IMR-90 (cell line): ENCODE data around the gene SLC30A1. TPM values are rescaled to one million over a fixed set of nuclear protein-coding genes. Genes with fewer than 3 reads are reported as not detected.
A peak's percentile ranks its signal among the peaks of the same experiment; 100 is the strongest.

ENCODE experiments used
- ATAC-seq: fragments of 200-7000 bp; cut with Tn5 transposase; 2 replicates; pipeline ENCODE4 v1.9.1; 2020; ENCODE audit warnings: low read depth, mild to moderate bottlenecking, moderate library complexity
- BruUV-seq: library from RNA; stranded (reverse); fragments of 400-500 nt; replicated peaks from 2 replicates; lab custom pipeline; 2021; lab: Mats Ljungman, UMichigan
- CTCF ChIA-PET: fragments of 300-600 bp; formaldehyde crosslinking; extraction: SDS; loops from one replicate; lab custom pipeline; 2021; ENCODE audit warnings: antibody characterized with exemption; lab: Yijun Ruan, JAX
- POLR2A ChIA-PET: fragments of 300-600 bp; sonication (Branson Sonifier 250); formaldehyde crosslinking; loops from one replicate; lab custom pipeline; 2022; ENCODE audit warnings: antibody characterized with exemption; ENCODE audit not compliant: unreplicated experiment; lab: Charles Lee
- DNase-seq: peaks from one replicate; pipeline ENCODE4 v3.0.0; 2013
- H2AFZ ChIP-seq: replicated peaks from 2 replicates; pipeline ENCODE3; 2013; ENCODE audit warnings: low read length, mild to moderate bottlenecking; ENCODE audit not compliant: poor library complexity
- H2AK5ac ChIP-seq: 2 replicates; pipeline ENCODE4 v1.6.1; 2013; ENCODE audit warnings: low read depth, low read length, inconsistent platforms
- H2AK9ac ChIP-seq: replicated peaks from 2 replicates; pipeline ENCODE3; 2013; ENCODE audit warnings: mild to moderate bottlenecking, low read depth, low read length, moderate library complexity; ENCODE audit not compliant: poor library complexity
- H2BK120ac ChIP-seq: 2 replicates; pipeline ENCODE4 v1.6.1; 2013; ENCODE audit warnings: low read depth, low read length, inconsistent platforms
- H2BK15ac ChIP-seq: 3 replicates; pipeline ENCODE4 v1.6.1; 2013; ENCODE audit warnings: low read depth, low read length, inconsistent platforms
- H2BK20ac ChIP-seq: 2 replicates; pipeline ENCODE4 v1.6.1; 2013; ENCODE audit warnings: low read depth, mild to moderate bottlenecking, inconsistent platforms, low read length, moderate library complexity
- H2BK5ac ChIP-seq: 2 replicates; pipeline ENCODE4 v1.6.1; 2013; ENCODE audit warnings: mild to moderate bottlenecking, low read depth, low read length, inconsistent platforms; ENCODE audit not compliant: poor library complexity, severe bottlenecking
- H3K14ac ChIP-seq: replicated peaks from 2 replicates; pipeline ENCODE4 v1.6.1; 2013; ENCODE audit warnings: low read depth, low read length, inconsistent platforms
- H3K18ac ChIP-seq: 2 replicates; pipeline ENCODE4 v1.6.1; 2013; ENCODE audit warnings: low read depth, low read length, control low read depth
- H3K23ac ChIP-seq: 2 replicates; pipeline ENCODE4 v1.6.1; 2013; ENCODE audit warnings: low read depth, low read length, inconsistent platforms
- H3K27ac ChIP-seq: 2 replicates; pipeline ENCODE4 v1.5.1; 2013; ENCODE audit warnings: mild to moderate bottlenecking, control low read depth, low read length; ENCODE audit not compliant: insufficient read depth
- H3K27me3 ChIP-seq: 2 replicates; pipeline ENCODE4 v1.6.1; 2013; ENCODE audit warnings: low read length; ENCODE audit not compliant: control insufficient read depth, insufficient read depth
- H3K36me3 ChIP-seq: 2 replicates; pipeline ENCODE4 v1.6.1; 2013; ENCODE audit warnings: low read length, mixed read lengths; ENCODE audit not compliant: control insufficient read depth, insufficient read depth
- H3K4ac ChIP-seq: 2 replicates; pipeline ENCODE4 v1.6.1; 2013; ENCODE audit warnings: low read depth, low read length, inconsistent platforms
- H3K4me1 ChIP-seq: 2 replicates; pipeline ENCODE4 v1.6.1; 2013; ENCODE audit warnings: low read length, mixed read lengths; ENCODE audit not compliant: control insufficient read depth, insufficient read depth
- H3K4me2 ChIP-seq: 2 replicates; pipeline ENCODE4 v1.6.1; 2013; ENCODE audit warnings: low read depth, mild to moderate bottlenecking, control low read depth, low read length, moderate library complexity
- H3K4me3 ChIP-seq: 2 replicates; pipeline ENCODE4 v1.5.1; 2013; ENCODE audit warnings: low read depth, mild to moderate bottlenecking, control low read depth, low read length, moderate library complexity; ENCODE audit not compliant: insufficient read depth
- H3K56ac ChIP-seq: 2 replicates; pipeline ENCODE4 v1.6.1; 2013; ENCODE audit warnings: low read length, inconsistent platforms; ENCODE audit not compliant: insufficient read depth; ENCODE audit errors: extremely low read depth
- H3K79me1 ChIP-seq, 2 experiments: 2 replicates each; pipeline ENCODE4 v1.6.1; 2013; ENCODE audit warnings: low read length in 2 of 2, inconsistent platforms in 1 of 2, low read depth in 1 of 2
- H3K9ac ChIP-seq: 2 replicates; pipeline ENCODE4 v1.6.1; 2013; ENCODE audit warnings: low read depth, low read length, control low read depth
- H3K9me1 ChIP-seq: 2 replicates; pipeline ENCODE4 v1.6.1; 2013; ENCODE audit warnings: low read length, inconsistent platforms; ENCODE audit not compliant: insufficient read depth
- H3K9me3 ChIP-seq: 2 replicates; pipeline ENCODE4 v1.6.1; 2013; ENCODE audit warnings: low read length; ENCODE audit not compliant: control insufficient read depth, insufficient read depth
- H4K20me1 ChIP-seq: 2 replicates; pipeline ENCODE4 v1.6.1; 2013; ENCODE audit warnings: low read length, inconsistent platforms; ENCODE audit not compliant: insufficient read depth
- H4K5ac ChIP-seq: 2 replicates; pipeline ENCODE4 v1.6.1; 2013; ENCODE audit warnings: mild to moderate bottlenecking, low read depth, low read length, control low read depth
- H4K8ac ChIP-seq, 2 experiments: 2 replicates each; pipeline ENCODE4 v1.6.1; 2013; ENCODE audit warnings: low read depth in 2 of 2, low read length in 2 of 2, control low read depth in 1 of 2, inconsistent platforms in 1 of 2
- H4K91ac ChIP-seq: 2 replicates; pipeline ENCODE4 v1.6.1; 2013; ENCODE audit warnings: low read depth, low read length, inconsistent platforms; ENCODE audit not compliant: insufficient read depth
- CEBPB ChIP-seq: IDR thresholded peaks from 2 replicates; pipeline ENCODE4 v1.6.1; 2012; ENCODE audit warnings: low read depth, low read length, improper control_type of control experiment
- CHD1 ChIP-seq: IDR thresholded peaks from 2 replicates; pipeline ENCODE4 v1.6.1; 2012; ENCODE audit warnings: low read depth, low read length, improper control_type of control experiment
- CTCF ChIP-seq: conservative IDR thresholded peaks from 2 replicates; pipeline ENCODE4 v1.5.1; 2012; ENCODE audit warnings: mild to moderate bottlenecking, low read depth, low read length, improper control_type of control experiment
- MXI1 ChIP-seq: IDR thresholded peaks from 2 replicates; pipeline ENCODE4 v1.6.1; 2012; ENCODE audit warnings: low read depth, mild to moderate bottlenecking, low read length, moderate library complexity, borderline replicate concordance
- RAD21 ChIP-seq: IDR thresholded peaks from 2 replicates; pipeline ENCODE4 v1.6.1; 2012; ENCODE audit warnings: low read length, improper control_type of control experiment
- RCOR1 ChIP-seq: IDR thresholded peaks from 2 replicates; pipeline ENCODE4 v1.6.1; 2012; ENCODE audit warnings: mild to moderate bottlenecking, low read length, improper control_type of control experiment; ENCODE audit not compliant: insufficient replicate concordance
- WGBS, 2 experiments: methylation state at CpG; one replicate each; pipeline versions ENCODE4 v1.1.5 to v1.1.7; 2013; ENCODE audit warnings: missing lambda C conversion rate in 2 of 2; ENCODE audit not compliant: insufficient read length in 1 of 2; ENCODE audit errors: extremely low coverage in 2 of 2; 5-methylcytosine and 5-hydroxymethylcytosine counted together
- dilution Hi-C: fragments of 300-500 bp; cut with HindIII; formaldehyde crosslinking; loops from one replicate; pipeline ENCODE4 v1.14.3; 2018; ENCODE audit warnings: low sequenced_read_pairs; ENCODE audit not compliant: unreplicated experiment
- in situ Hi-C: fragments of 300-500 bp; cut with MboI; formaldehyde crosslinking; loops from 3 replicates; pipeline ENCODE4 v1.14.3; 2019; ENCODE audit warnings: low sequenced_read_pairs, inconsistent platforms, mixed read lengths
- intact Hi-C: fragments of 100-400 bp; cut with micrococcal nuclease; formaldehyde crosslinking; loops from 2 replicates; pipeline ENCODE4 v1.10.0; 2022
- polyA plus RNA-seq, 3 experiments: library from polyadenylated mRNA; depleted of rRNA; stranded (reverse); fragments of >200 nt; gene quantifications; 2 replicates each; pipeline ENCODE4 v1.2.3, GENCODE V29; 2012; ENCODE audit warnings: low replicate concordance in 1 of 3
- total RNA-seq: library from RNA; depleted of rRNA; stranded (reverse); fragments of >200 nt; gene quantifications from 2 replicates; pipeline ENCODE4 v1.2.3, GENCODE V29; 2012
- TF ChIP-seq, protein P1 (sequence below): fragments of 150-350 bp; IDR thresholded peaks from 2 replicates; pipeline ENCODE4 v1.6.1; 2017; ENCODE audit warnings: mild to moderate bottlenecking, antibody characterized with exemption, low read length, low read depth

Gene SLC30A1
- total and polyA plus RNA-seq, 2 of the 4 experiments (the other 2 are of a cell fraction) = 5.4 to 8.4 TPM

- peaks cover 8% of the 10 kb centered on the region for H3K36me3 ChIP-seq
- peak overlapping the region; percentile 74 for H2AK5ac ChIP-seq
- peak overlapping the region; percentile 67 for H3K14ac ChIP-seq
- H3K79me1 ChIP-seq = peaks cover 5 to 25% of the 10 kb centered on the region in 2 experiments; a peak in 3 of 4 replicates
- peak overlapping the region; percentile 69 for H3K4ac ChIP-seq
- peak overlapping the region; percentile 48; the same call in 1 of the 2 replicates for H3K23ac ChIP-seq
- H3K27ac ChIP-seq = peak overlapping the region; percentile 60
- no TSS peak for BruUV-seq
- H2BK20ac ChIP-seq = peak overlapping the region; percentile 2; the same call in 1 of the 2 replicates
- peak overlapping the region; percentile 35 for H4K5ac ChIP-seq
- TF ChIP-seq CTCF = no peak
- TF ChIP-seq CHD1 = no peak
- no peak for TF ChIP-seq RAD21
- no peak for TF ChIP-seq CEBPB
- TF ChIP-seq, protein P1, sequence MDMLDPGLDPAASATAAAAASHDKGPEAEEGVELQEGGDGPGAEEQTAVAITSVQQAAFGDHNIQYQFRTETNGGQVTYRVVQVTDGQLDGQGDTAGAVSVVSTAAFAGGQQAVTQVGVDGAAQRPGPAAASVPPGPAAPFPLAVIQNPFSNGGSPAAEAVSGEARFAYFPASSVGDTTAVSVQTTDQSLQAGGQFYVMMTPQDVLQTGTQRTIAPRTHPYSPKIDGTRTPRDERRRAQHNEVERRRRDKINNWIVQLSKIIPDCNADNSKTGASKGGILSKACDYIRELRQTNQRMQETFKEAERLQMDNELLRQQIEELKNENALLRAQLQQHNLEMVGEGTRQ = no peak
- peak; percentile 88 for TF ChIP-seq MXI1
- no peak for TF ChIP-seq RCOR1
- no peaks in the 10 kb centered on the region for H3K27me3 ChIP-seq
- peak overlapping the region; percentile 50 for H3K4me3 ChIP-seq
- DNase-seq = peak; percentile 23
- H2BK15ac ChIP-seq = peak overlapping the region; percentile 92; the same call in 1 of the 3 replicates
- in situ Hi-C loops = loop anchor here (5.0 kb wide), 1 partner anchor 73 kb away; no protein-coding TSS in a partner anchor
- H2BK120ac ChIP-seq = peak overlapping the region; percentile 11; the same call in 1 of the 2 replicates
- ATAC-seq = peak; percentile 32
- ChIA-PET CTCF (interaction anchor here (0.7 to 1.4 kb wide), 4 partner anchors 23 to 97 kb away, joined by 3 to 4 read pairs (median 4); no protein-coding TSS in a partner anchor), POLR2A (interaction anchor here (0.6 to 0.7 kb wide), 2 partner anchors 16 to 17 kb away, joined by 3 to 7 read pairs; no protein-coding TSS in a partner anchor)
- peaks cover 13% of the 10 kb centered on the region for H3K4me1 ChIP-seq
- no peak overlapping the region for H2BK5ac ChIP-seq
- 0% methylated on average over 9 of the region's 46 CpGs; no CpG with 5 or more reads in 1 of the 2 experiments for WGBS, 2 experiments
- peak overlapping the region; percentile 82 for H3K9ac ChIP-seq
- dilution Hi-C loops = no loop called here
- H4K91ac ChIP-seq = peak overlapping the region; percentile 24; the same call in 1 of the 2 replicates
- H3K9me1 ChIP-seq = peaks cover 4% of the 10 kb centered on the region; the same call in 1 of the 2 replicates
- peak overlapping the region; percentile 14; the same call in 1 of the 2 replicates for H3K18ac ChIP-seq
- peak overlapping the region; percentile 21 for H2AK9ac ChIP-seq
- H3K4me2 ChIP-seq = peak overlapping the region; percentile 82
- H2AFZ ChIP-seq = peak overlapping the region; percentile 88
- H3K56ac ChIP-seq = peak overlapping the region; percentile 57
- peaks cover 8% of the 10 kb centered on the region for H4K20me1 ChIP-seq
- intact Hi-C loops = loop anchor here (1.0 to 5.0 kb wide), 2 partner anchors 34 to 257 kb away; no protein-coding TSS in a partner anchor
- peak overlapping the region; percentile 61 to 69; a peak in 3 of 4 replicates for H4K8ac ChIP-seq
- no peaks in the 10 kb centered on the region for H3K9me3 ChIP-seq
Measured at GRCh38 chr1:211579440-211580302, 710 bp upstream of the SLC30A1 start.
